A673 (cell line): ENCODE results near the gene COL28A1. TPM values are rescaled to one million over a fixed set of nuclear protein-coding genes. Genes with fewer than 3 reads are reported as not detected.
A peak's percentile ranks its signal among the peaks of the same experiment; 100 is the strongest.

Experiments
- BruUV-seq: library from RNA; stranded (reverse); fragments of 400-500 nt; replicated peaks from 2 replicates; lab custom pipeline; 2021; lab: Mats Ljungman, UMichigan
- CTCF ChIA-PET: fragments of 300-600 bp; sonication (Branson Sonifier 250); formaldehyde crosslinking; loops from one replicate; lab custom pipeline; 2022; ENCODE audit warnings: antibody characterized with exemption; lab: Charles Lee
- POLR2A ChIA-PET: fragments of 300-600 bp; sonication (Branson Sonifier 250); formaldehyde crosslinking; loops from one replicate; lab custom pipeline; 2022; ENCODE audit warnings: antibody characterized with exemption; ENCODE audit not compliant: low non-redundant PET; lab: Charles Lee
- DNase-seq: peaks from one replicate; pipeline ENCODE4 v3.0.0-alpha.2; 2015; ENCODE audit warnings: low spot score
- H3K27ac ChIP-seq: fragments of 200-600 bp; sonication (generic); 2 replicates; pipeline ENCODE4 v1.5.1; 2016; ENCODE audit warnings: mixed run types, low read depth, mild to moderate bottlenecking, mixed read lengths, antibody characterized with exemption, low read length; ENCODE audit not compliant: poor library complexity, severe bottlenecking
- H3K27me3 ChIP-seq: fragments of 200-600 bp; sonication (generic); replicated peaks from 2 replicates; pipeline ENCODE4 v1.6.1; 2017; ENCODE audit warnings: mixed run types, low read depth, mild to moderate bottlenecking, mixed read lengths, antibody characterized with exemption, low read length; ENCODE audit not compliant: insufficient read depth, poor library complexity
- H3K36me3 ChIP-seq: fragments of 200-600 bp; sonication (generic); 2 replicates; pipeline ENCODE4 v1.6.1; 2016; ENCODE audit warnings: mixed run types, mild to moderate bottlenecking, mixed read lengths, antibody characterized with exemption, low read length; ENCODE audit not compliant: insufficient read depth, poor library complexity, severe bottlenecking
- H3K4me1 ChIP-seq: fragments of 200-600 bp; sonication (generic); 2 replicates; pipeline ENCODE4 v1.6.1; 2017; ENCODE audit warnings: mixed run types, mild to moderate bottlenecking, mixed read lengths, antibody characterized with exemption, low read length; ENCODE audit not compliant: insufficient read depth, poor library complexity, severe bottlenecking
- H3K4me3 ChIP-seq: fragments of 200-600 bp; sonication (generic); 2 replicates; pipeline ENCODE4 v1.5.1; 2016; ENCODE audit warnings: low read depth, mixed run types, mild to moderate bottlenecking, mixed read lengths, low read length; ENCODE audit not compliant: poor library complexity, severe bottlenecking
- H3K9me3 ChIP-seq: fragments of 200-600 bp; sonication (generic); 2 replicates; pipeline ENCODE4 v1.6.1; 2016; ENCODE audit warnings: mixed run types, low read depth, mild to moderate bottlenecking, mixed read lengths, antibody characterized with exemption, low read length; ENCODE audit not compliant: poor library complexity, severe bottlenecking
- EZH2 ChIP-seq: fragments of 200-600 bp; sonication (generic); IDR thresholded peaks from 2 replicates; pipeline ENCODE4 v1.6.1; 2017; ENCODE audit warnings: borderline replicate concordance, low read depth, mild to moderate bottlenecking, mixed read lengths, antibody characterized with exemption, low read length; ENCODE audit not compliant: poor library complexity, severe bottlenecking
- intact Hi-C: fragments of 100-400 bp; cut with micrococcal nuclease; formaldehyde crosslinking; loops from one replicate; pipeline ENCODE4 v1.10.0; 2022; ENCODE audit not compliant: unreplicated experiment
- total RNA-seq: library from RNA; stranded (reverse); gene quantifications from 2 replicates; pipeline ENCODE4 v1.2.3, GENCODE V29; 2021
- TF ChIP-seq, protein P1 (sequence below): fragments of 300-800, 200-600 bp; sonication (generic); conservative IDR thresholded peaks from 2 replicates; pipeline ENCODE4 v1.5.1; 2017; ENCODE audit warnings: low read depth, mild to moderate bottlenecking, antibody characterized with exemption, low read length, moderate library complexity, mixed read lengths

Gene COL28A1
- total RNA-seq, 1 experiment from 2014 or later: 0.34 TPM

DNA sequence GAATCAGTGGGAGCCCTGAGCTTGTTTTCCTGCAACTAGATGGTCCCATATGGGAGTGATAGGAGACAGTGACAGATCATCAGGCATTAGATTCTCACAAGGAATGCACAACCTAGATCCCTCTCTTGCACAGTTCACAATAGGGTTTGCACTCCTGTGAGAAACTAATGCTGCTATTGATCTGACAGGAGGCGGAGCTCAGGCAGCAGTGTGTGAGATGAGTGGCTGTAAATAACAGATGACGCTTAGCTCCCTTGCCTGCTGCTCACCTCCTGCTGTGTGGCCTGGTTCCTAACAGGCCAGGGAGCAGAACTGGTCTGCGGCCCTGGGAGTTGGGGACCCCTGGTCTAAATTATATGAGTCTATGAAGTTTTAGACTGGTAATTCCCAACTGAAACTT is 34.9 kb upstream of the COL28A1 start:
- H3K27ac ChIP-seq: no peak overlapping the region
- no peaks in the 10 kb centered on the region for H3K36me3 ChIP-seq
- no peak for DNase-seq
- BruUV-seq: no TSS peak
- H3K4me3 ChIP-seq: no peak overlapping the region
- H3K27me3 ChIP-seq: no peaks in the 10 kb centered on the region
- ChIA-PET CTCF (no interaction called here), POLR2A (no interaction called here)
- no peak for TF ChIP-seq EZH2
- TF ChIP-seq, protein P1, sequence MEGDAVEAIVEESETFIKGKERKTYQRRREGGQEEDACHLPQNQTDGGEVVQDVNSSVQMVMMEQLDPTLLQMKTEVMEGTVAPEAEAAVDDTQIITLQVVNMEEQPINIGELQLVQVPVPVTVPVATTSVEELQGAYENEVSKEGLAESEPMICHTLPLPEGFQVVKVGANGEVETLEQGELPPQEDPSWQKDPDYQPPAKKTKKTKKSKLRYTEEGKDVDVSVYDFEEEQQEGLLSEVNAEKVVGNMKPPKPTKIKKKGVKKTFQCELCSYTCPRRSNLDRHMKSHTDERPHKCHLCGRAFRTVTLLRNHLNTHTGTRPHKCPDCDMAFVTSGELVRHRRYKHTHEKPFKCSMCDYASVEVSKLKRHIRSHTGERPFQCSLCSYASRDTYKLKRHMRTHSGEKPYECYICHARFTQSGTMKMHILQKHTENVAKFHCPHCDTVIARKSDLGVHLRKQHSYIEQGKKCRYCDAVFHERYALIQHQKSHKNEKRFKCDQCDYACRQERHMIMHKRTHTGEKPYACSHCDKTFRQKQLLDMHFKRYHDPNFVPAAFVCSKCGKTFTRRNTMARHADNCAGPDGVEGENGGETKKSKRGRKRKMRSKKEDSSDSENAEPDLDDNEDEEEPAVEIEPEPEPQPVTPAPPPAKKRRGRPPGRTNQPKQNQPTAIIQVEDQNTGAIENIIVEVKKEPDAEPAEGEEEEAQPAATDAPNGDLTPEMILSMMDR: no peak
- no peaks in the 10 kb centered on the region for H3K9me3 ChIP-seq
- peaks cover 26% of the 10 kb centered on the region for H3K4me1 ChIP-seq
- intact Hi-C loops: no loop called here

DNA sequence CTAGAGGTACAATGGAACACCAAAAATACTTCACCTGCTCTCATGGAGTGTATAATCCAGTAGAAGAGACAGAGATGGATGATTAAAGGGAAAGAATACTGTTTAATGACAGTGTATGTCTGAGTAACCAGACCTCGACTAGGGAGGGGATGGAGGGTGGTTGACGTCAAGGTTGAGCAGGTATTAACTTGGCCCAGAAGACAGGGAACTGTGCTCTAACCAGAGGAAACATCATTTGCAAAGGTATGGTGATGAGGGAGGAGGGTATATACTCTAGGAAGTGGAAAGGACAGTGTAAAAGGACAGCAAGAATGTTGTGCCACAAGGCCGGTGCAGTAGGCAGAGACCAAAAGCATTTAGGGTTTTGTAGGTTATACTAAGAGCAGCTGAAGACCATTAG is 33.9 kb upstream of the COL28A1 start:
- H3K27ac ChIP-seq: peak overlapping the region; percentile 48
- no peak overlapping the region for H3K4me3 ChIP-seq
- CTCF ChIA-PET: no interaction called here
- H3K36me3 ChIP-seq: no peaks in the 10 kb centered on the region
- no peaks in the 10 kb centered on the region for H3K9me3 ChIP-seq
- TF ChIP-seq, protein P1: no peak
- no peak for TF ChIP-seq EZH2
- peaks cover 26% of the 10 kb centered on the region for H3K4me1 ChIP-seq
- BruUV-seq: no TSS peak
- H3K27me3 ChIP-seq: no peaks in the 10 kb centered on the region
- POLR2A ChIA-PET: no interaction called here
- DNase-seq: no peak
- intact Hi-C loops: no loop called here

DNA sequence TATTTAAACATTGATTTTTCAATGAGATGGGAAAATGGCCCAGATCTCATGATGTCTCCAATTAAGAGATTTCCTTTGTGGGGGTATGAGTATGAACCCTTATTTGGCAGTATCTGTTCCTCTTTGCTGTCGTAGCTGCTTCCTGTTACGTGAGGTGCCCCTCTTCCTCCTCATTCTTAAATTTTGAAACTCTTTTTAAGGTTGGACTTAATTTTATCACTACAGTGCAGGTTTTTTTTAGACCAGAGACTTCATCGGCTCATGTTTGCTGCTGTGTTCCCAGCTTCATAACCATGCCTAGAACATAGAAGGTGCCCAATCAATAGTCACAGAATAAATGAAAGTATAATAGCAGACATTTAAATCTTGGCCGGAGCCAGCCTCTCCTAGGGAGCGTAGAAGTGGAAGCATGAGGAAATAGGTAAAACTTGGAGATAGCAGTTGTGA is 33.4 kb upstream of the COL28A1 start:
- ChIA-PET CTCF (no interaction called here), POLR2A (no interaction called here)
- no TSS peak for BruUV-seq
- intact Hi-C loops: no loop called here
- H3K4me1 ChIP-seq: peaks cover 26% of the 10 kb centered on the region
- no peak for DNase-seq
- no peaks in the 10 kb centered on the region for H3K27me3 ChIP-seq
- TF ChIP-seq, protein P1: no peak
- no peak for TF ChIP-seq EZH2
- no peaks in the 10 kb centered on the region for H3K36me3 ChIP-seq
- peak overlapping the region; percentile 93 for H3K4me3 ChIP-seq
- H3K27ac ChIP-seq: peak overlapping the region; percentile 48
- no peaks in the 10 kb centered on the region for H3K9me3 ChIP-seq
